ENCODE results near the gene HOXB13. TPM values are rescaled to one million over a fixed set of nuclear protein-coding genes. Genes with fewer than 3 reads are reported as not detected.
"Not testable (repeated sequence)": the region's sequence is repeated elsewhere in the genome, so short reads cannot be mapped to it uniquely, and the experiment has no call there.

Gene HOXB13
- total and polyA plus RNA-seq, 2 of the 4 experiments (the other 2 are of a cell fraction) = not detected

GRCh38 chr17:48717367-48718226, 11.0 kb downstream of the HOXB13 start:
- ChIA-PET CTCF (interaction anchor here (0.6 to 0.7 kb wide), 2 partner anchors 97 to 167 kb away, joined by 3 to 9 read pairs; no protein-coding TSS in a partner anchor), POLR2A (ENCODE audit: unreplicated experiment) (no interaction called here)
- in situ Hi-C loops (cut with MboI; ENCODE audit: low sequenced_read_pairs) = no loop called here
- Histone ChIP-seq H3K4me2 (ENCODE audit: low read depth, low read length) (no peak overlapping the region), H4K20me1 (ENCODE audit: insufficient read depth, low read length) (0 out of 2 replicates have a peak, but pooled peaks cover 7% of the 10 kb centered on the region), H3K4me1 (ENCODE audit: control insufficient read depth, insufficient read depth, low read length) (no peaks in the 10 kb centered on the region), H2BK5ac (ENCODE audit: low read depth, low read length, poor library complexity, severe bottlenecking) (no peak overlapping the region), H3K56ac (ENCODE audit: extremely low read depth, insufficient read depth, low read length) (no peak overlapping the region), H4K8ac (ENCODE audit: low read depth in 2 of 2, low read length in 2 of 2) (no peak overlapping the region), H3K9me3 (ENCODE audit: control insufficient read depth, insufficient read depth, low read length) (peaks cover 17% of the 10 kb centered on the region), H3K9ac (ENCODE audit: low read depth, low read length) (no peak overlapping the region), H3K27ac (ENCODE audit: insufficient read depth, low read length) (no peak overlapping the region), H3K27me3 (ENCODE audit: control insufficient read depth, insufficient read depth, low read length) (peaks cover 75% of the 10 kb centered on the region), H2BK20ac (ENCODE audit: low read depth, low read length) (no peak overlapping the region), H3K36me3 (ENCODE audit: control insufficient read depth, insufficient read depth, low read length) (no peaks in the 10 kb centered on the region), H2BK15ac (ENCODE audit: low read depth, low read length) (no peak overlapping the region), H3K4me3 (ENCODE audit: insufficient read depth, low read depth, low read length) (no peak overlapping the region), H2BK120ac (ENCODE audit: low read depth, low read length) (no peak overlapping the region), H3K23ac (ENCODE audit: low read depth, low read length) (no peak overlapping the region), H2AK9ac (replicated peaks; ENCODE audit: low read depth, low read length, poor library complexity) (no peak overlapping the region), H3K9me1 (ENCODE audit: insufficient read depth, low read length) (no peaks in the 10 kb centered on the region), H2AK5ac (ENCODE audit: low read depth, low read length) (no peak overlapping the region), H4K5ac (ENCODE audit: low read depth, low read length) (no peak overlapping the region), H3K14ac (replicated peaks; ENCODE audit: low read depth, low read length) (no peak overlapping the region), H3K4ac (ENCODE audit: low read depth, low read length) (no peak overlapping the region), H2AFZ (replicated peaks; ENCODE audit: low read length, poor library complexity) (no peak overlapping the region), H3K79me1 (ENCODE audit: low read depth in 1 of 2, low read length in 2 of 2) (no peaks in the 10 kb centered on the region), H3K18ac (ENCODE audit: low read depth, low read length) (no peak overlapping the region), H4K91ac (ENCODE audit: insufficient read depth, low read depth, low read length) (no peak overlapping the region)
- TF ChIP-seq MAZ (IDR thresholded peaks at IDR 0.05; ENCODE audit: borderline replicate concordance, low read depth, low read length) = no peak
- no peak for TF ChIP-seq RAD21 (IDR thresholded peaks at IDR 0.05; ENCODE audit: low read length)
- TF ChIP-seq, protein P1, sequence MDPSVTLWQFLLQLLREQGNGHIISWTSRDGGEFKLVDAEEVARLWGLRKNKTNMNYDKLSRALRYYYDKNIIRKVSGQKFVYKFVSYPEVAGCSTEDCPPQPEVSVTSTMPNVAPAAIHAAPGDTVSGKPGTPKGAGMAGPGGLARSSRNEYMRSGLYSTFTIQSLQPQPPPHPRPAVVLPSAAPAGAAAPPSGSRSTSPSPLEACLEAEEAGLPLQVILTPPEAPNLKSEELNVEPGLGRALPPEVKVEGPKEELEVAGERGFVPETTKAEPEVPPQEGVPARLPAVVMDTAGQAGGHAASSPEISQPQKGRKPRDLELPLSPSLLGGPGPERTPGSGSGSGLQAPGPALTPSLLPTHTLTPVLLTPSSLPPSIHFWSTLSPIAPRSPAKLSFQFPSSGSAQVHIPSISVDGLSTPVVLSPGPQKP (IDR thresholded peaks at IDR 0.05; ENCODE audit: borderline replicate concordance, low read depth, low read length) = no peak
- TF ChIP-seq BHLHE40 (IDR thresholded peaks at IDR 0.05; ENCODE audit: low read depth, low read length) = no peak
- TF ChIP-seq MXI1 (IDR thresholded peaks at IDR 0.05; ENCODE audit: borderline replicate concordance, low read depth, low read length) = no peak
- dilution Hi-C loops (cut with HindIII; ENCODE audit: low sequenced_read_pairs, unreplicated experiment) = no loop called here
- no peak for ATAC-seq (ENCODE audit: low read depth)
- 0% methylated on average over 1 of the region's 10 CpGs; no CpG with 5 or more reads in 1 of the 2 experiments for WGBS, 2 experiments (ENCODE audit: extremely low coverage in 2 of 2, insufficient read length in 1 of 2)
- intact Hi-C loops (cut with micrococcal nuclease) = no loop called here
- BruUV-seq (replicated peaks) = no TSS peak
- DNase-seq = no peak

DNA sequence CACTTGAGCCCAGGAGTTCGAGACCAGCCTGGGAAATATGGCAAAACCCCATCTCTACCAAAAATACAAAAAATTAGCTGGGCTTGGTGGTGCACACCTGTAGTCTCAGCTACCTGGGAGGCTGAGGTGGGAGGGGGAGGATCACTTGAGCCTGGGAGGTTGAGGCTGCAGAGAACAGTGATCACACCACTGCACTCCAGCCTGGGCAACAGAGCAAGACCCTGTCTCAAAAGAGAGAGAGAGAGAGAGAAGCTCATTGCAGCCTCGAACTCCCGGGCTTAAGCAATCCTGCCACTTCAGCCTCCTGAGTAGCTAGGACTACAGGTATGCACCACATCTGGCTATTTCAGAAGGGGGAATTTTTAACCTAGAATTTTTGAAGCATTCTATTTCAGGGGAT, 12.0 kb downstream of the HOXB13 start:
- H4K5ac ChIP-seq (ENCODE audit: low read depth, low read length); H3K4ac ChIP-seq (ENCODE audit: low read depth, low read length); H3K27ac ChIP-seq (ENCODE audit: insufficient read depth, low read length); POLR2A ChIA-PET (ENCODE audit: unreplicated experiment); H2AK9ac ChIP-seq (replicated peaks; ENCODE audit: low read depth, low read length, poor library complexity); CTCF ChIA-PET; H3K9ac ChIP-seq (ENCODE audit: low read depth, low read length); H3K4me2 ChIP-seq (ENCODE audit: low read depth, low read length); DNase-seq; H3K79me1 ChIP-seq (ENCODE audit: low read depth in 1 of 2, low read length in 2 of 2); H4K8ac ChIP-seq (ENCODE audit: low read depth in 2 of 2, low read length in 2 of 2); H3K56ac ChIP-seq (ENCODE audit: extremely low read depth, insufficient read depth, low read length); H4K20me1 ChIP-seq (ENCODE audit: insufficient read depth, low read length); H3K14ac ChIP-seq (replicated peaks; ENCODE audit: low read depth, low read length); H2BK15ac ChIP-seq (ENCODE audit: low read depth, low read length); in situ Hi-C loops (cut with MboI; ENCODE audit: low sequenced_read_pairs); H3K18ac ChIP-seq (ENCODE audit: low read depth, low read length); H3K23ac ChIP-seq (ENCODE audit: low read depth, low read length); H2BK5ac ChIP-seq (ENCODE audit: low read depth, low read length, poor library complexity, severe bottlenecking); H2AFZ ChIP-seq (replicated peaks; ENCODE audit: low read length, poor library complexity); BruUV-seq (replicated peaks); intact Hi-C loops (cut with micrococcal nuclease); H3K4me3 ChIP-seq (ENCODE audit: insufficient read depth, low read depth, low read length); H2BK120ac ChIP-seq (ENCODE audit: low read depth, low read length); dilution Hi-C loops (cut with HindIII; ENCODE audit: low sequenced_read_pairs, unreplicated experiment); ATAC-seq (ENCODE audit: low read depth); H3K36me3 ChIP-seq (ENCODE audit: control insufficient read depth, insufficient read depth, low read length); H3K9me1 ChIP-seq (ENCODE audit: insufficient read depth, low read length); H2AK5ac ChIP-seq (ENCODE audit: low read depth, low read length); H4K91ac ChIP-seq (ENCODE audit: insufficient read depth, low read depth, low read length); H3K4me1 ChIP-seq (ENCODE audit: control insufficient read depth, insufficient read depth, low read length); H2BK20ac ChIP-seq (ENCODE audit: low read depth, low read length): not testable (repeated sequence)
- peaks cover 72% of the 10 kb centered on the region for H3K27me3 ChIP-seq (ENCODE audit: control insufficient read depth, insufficient read depth, low read length)
- H3K9me3 ChIP-seq (ENCODE audit: control insufficient read depth, insufficient read depth, low read length) = peaks cover 17% of the 10 kb centered on the region
- no CpG with 5 or more reads among the region's 3 CpGs for WGBS, 2 experiments (ENCODE audit: extremely low coverage in 2 of 2, insufficient read length in 1 of 2)
